Activated CD4-positive, alpha-beta T cell treated with anti-CD3 and anti-CD28 coated beads for 48 hours (primary cell): ENCODE results near the gene RANBP9.

Experiments used
- DNase-seq: peaks from one replicate; pipeline ENCODE4 v3.0.0-alpha.2; 2020

RANBP9 gene

GRCh38 chr6:13710552-13711323, 897 bp downstream of the RANBP9 start:
- DNase-seq, result peak; percentile 57

DNA sequence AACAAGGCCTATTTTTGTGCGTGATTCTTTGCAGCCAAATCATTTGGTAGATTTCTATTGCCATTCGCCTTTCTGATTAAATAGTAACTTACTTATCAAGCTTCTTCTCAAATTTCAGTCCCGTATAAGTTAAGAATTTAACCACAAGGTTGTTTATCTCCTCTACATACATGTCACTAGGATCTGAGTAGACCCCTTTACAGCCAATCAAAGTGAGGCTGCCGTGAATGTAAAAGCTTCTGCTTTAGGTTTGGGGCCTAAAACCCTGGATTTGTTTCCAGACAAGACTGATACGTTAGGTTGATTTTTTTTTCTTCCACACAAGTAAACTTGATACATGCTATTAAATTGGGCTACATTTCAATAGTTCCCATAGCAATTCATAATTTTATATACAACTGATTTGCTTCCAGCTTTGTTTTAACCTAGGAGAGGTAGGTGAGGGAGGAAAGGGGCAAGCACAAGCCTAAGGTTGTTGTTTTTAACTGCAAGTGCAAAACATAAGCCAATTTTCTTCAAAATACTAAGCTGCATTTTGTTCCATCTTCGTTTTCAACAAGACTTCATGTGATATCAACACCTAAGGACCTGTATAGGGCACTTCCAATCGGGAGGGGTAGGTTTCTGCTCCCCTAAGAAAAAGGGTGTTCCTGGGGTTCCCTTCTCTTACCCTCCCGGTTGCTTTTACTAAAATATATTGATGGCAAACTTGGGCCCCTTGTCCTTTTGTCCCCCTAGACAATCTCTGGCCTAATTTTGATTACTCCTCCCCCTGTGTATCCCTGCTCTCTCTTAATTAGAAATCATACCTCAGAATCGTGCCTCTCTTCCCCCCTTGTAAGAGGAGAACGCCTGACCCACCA, 1.7 kb downstream of the RANBP9 start:
- no peak for DNase-seq

DNA sequence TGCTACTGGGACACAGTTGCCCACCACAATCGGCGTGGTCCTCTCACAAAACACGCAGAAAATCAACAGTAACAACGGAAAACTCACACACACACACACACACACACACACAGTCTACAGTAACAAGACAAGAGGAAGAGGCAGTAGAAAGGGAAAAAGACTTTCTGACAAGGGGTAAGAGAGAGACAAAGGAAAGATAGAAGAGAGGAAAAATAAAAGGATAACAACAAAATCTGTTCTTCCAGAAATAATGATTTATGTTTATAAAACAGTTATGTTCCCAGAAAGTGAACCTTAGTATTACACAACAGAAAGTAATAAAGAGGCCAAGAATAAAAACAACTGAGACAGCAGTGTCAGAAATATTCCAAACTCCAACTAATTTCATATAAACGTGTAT, 2.9 kb downstream of the RANBP9 start:
- no peak for DNase-seq

- DNase-seq, result no peak
These were observed 8.1 kb downstream of the RANBP9 start for GRCh38 chr6:13703496-13703895.

DNA sequence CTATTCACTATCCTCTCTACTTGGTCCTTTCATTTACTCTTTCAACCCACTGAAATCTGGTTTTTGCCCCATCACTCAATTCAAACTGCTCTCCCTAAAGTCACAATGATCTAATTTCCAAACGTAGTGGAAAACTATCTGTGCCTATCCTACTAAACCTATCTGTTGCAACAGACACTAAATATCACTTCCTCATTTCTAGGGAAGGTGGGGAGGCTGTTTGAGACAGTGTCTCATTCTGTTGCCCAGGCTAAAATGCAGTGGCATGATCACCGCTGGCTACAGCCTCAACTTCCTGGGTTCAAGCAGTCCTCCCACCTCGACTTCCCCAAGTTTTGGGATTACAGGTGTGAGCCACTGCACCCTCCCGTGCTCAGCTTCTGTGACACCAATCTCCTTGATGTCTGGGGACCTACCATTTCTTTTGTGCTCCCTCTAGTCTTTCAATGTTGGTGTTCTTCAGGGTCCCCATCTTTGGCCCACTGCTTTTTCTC, 8.8 kb downstream of the RANBP9 start:
- no peak for DNase-seq

DNA sequence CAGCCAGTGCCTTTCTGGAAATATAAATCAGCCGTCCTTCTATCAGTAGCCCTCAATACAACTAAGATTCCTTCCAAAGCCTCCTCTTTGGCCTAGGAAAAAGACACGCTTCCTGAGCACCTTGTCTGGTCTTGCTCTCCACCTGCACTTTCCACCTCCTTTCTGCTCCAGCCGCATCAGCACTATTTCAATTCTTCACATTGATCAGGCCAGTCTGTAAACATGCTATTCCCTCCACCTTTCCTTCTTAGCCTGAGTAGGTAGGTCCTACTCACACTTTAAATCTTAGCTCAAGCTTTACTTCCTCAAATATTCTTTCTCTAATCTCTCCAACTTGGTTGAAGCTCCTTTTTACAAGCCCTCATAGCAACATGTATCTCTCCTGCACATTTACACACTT, 11.4 kb downstream of the RANBP9 start:
- DNase-seq, result no peak

DNA sequence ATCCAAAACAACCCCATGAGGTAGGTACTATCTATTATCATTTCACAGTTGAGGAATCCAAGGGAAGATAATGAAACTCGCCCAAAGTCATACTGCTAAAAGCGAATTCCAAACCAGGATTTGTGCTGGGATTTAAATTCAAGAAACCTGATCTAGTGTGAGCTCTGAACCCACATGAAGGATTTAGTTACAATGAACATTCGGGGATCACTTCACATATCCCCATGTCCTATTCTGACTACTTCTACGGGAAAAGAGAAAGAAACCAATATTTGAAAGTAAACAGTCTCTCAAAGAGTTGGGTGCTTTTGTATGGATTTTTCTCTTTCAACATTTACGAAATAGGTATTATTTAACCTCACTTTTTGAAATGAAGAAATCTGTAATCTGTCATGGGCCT, 12.9 kb downstream of the RANBP9 start:
- no peak for DNase-seq

DNA sequence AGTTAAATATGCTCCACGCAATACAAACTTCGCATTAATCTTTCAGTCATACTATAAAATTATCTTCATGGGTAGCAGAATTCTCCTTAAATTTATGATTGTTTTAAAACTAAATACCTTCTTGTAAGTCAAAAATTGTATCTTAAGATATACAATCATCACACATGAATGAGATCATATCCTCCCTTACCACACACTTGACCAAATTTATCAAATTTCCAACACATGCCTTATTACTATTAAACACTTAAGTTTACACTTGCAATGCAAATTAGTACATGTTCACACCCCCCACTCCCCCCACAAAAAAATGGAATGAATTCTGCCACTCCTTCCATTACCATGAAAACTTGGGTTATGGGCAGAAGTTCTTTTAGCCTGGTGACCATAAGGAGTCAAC, 13.8 kb downstream of the RANBP9 start:
- no peak for DNase-seq

DNA sequence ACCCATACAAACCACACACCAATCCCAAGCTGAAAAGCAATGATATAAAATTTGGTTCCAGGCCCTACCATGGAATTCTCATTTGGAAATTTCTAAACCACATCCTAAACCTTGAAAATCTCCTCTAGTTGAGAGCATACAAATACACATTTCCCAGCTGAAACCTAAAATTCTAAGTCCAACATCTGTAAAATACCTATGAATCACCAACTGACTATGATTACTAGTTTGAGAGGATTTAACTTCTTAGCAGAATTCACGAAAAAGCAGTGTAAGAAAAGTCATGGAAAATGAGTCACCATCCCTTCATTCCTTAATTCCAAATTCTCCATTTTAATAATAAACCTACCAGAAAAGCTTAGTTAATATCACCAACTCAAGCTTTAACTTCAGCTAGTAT, 15.4 kb downstream of the RANBP9 start:
- no peak for DNase-seq

DNA sequence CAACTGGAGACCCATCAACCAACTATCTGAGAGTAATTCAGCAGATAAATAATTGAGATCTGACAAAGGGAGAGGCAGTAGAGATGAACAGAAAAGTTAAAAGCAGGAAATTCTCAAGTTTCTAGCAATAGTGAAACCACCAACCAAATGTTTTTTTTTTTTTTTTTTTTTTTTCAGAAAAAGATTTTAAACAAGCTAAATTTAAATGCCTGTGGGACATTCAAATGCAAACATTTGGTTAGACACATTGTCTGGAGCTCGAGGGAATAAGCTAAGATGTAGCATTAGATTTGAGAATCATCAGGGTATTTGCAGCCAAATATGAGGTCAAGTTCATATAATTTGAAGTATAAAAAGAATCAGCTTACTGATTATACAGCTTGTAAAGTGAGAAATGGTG, 16.4 kb downstream of the RANBP9 start:
- no peak for DNase-seq

GRCh38 chr6:13694562-13694961, 17.1 kb downstream of the RANBP9 start:
- no peak for DNase-seq

DNA sequence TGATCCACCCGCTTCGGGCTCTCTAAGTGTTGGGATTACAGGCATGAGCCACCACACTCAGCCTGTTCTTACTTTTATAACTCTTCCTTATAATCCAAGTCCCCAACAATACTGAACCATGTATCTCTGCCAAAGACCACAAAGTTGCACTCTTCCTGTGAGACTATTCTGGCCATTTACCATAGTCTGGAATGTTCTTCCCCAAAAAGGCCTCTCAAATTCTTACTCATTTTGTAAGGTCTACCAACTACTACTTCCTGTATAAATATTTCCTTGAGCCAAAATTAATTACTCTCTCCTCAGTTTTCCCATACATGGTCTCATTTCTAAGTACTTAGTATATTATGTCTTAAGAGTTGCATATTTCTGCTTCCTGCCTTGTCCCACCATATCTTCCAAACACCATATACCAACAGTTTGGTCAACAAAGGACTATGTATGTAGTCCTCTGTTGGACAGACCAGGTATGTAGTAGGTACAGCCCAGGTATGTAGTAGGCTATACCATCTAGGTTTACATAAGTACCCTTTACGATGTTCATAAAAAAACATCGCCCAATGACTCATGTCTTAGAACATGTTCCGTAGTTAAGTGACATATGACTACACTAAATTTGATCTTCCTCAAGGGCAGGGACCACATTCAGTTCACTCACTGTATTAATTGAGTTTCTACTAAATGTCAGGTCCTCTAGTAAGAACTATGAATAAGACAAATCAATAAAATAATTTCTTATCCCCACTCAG, 22.0 kb downstream of the RANBP9 start:
- no peak for DNase-seq

- no peak for DNase-seq
These were observed 22.9 kb downstream of the RANBP9 start for GRCh38 chr6:13688692-13689196.

DNA sequence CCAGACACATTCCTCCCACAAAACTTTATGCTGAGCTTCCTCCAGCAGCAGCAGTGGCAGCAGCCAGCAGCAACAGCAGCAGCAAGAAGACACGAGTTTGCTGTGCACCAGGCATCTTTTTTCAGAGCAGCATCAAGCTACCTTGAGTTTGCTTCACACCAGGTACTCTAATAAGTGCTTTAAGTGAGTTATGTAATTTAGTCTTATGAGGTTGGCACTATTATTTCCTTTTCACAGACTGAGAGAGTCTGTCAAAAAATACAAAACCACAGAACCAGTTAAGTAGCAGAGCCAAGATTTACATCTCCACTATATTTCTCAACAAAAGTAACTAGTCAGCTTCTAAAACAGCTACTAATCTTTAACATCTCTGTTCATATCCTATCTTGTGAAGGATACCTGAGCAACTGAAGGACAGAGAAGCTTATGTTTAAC, 23.7 kb downstream of the RANBP9 start:
- no peak for DNase-seq

DNA sequence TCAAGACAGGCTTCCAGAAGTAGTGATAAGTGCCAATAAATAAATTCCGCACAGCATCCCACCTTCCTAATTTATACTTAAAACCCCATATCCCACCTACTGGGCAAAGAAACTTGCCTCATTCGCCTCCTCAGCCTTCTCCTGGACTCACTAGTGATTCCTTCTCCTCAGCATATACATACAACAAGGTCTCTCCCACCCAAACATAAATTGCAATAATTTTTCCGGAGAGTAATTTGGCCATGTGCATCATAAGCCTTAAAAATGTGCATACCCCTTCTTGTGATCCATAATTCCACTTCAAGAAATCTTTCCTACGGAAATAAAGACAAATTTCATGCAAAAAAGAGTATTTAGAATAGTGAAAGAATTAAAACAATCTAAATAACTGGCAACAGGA, 26.8 kb downstream of the RANBP9 start:
- no peak for DNase-seq

DNA sequence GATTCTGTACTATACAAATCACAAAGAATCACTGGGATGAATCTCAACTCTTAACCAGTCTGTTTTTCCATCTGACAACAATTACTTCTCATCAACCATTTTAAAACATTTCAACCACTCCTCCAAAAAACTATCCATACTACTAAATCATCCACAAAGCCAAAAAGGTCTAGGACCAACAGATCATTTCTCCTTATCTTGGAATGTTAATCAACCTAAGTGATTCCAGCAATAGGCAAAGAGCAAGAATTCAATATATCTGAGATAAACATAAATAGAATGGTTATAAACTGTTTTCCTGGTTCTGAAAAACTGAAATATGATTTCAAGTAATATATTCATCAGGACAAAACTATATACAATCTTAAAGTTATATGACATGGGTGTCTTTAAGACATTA, 28.6 kb downstream of the RANBP9 start:
- no peak for DNase-seq

DNA sequence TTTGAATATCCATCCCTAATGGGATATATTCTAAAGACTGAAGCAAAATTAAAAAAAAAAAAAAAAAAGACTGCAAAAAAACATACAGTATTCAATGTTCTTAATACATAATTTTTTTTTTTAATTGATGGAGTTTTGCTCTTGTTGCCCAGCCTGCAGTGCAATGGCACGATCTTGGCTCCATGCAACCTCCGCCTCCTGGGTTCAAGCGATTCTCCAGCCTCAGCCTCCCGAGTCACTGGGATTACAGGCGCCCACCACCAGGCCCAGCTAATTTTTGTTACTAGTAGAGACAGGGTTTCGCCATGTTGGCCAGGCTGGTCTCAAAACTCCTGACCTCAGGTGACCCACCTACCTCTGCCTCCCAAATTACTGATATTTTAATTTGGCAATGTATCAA, 29.3 kb downstream of the RANBP9 start:
- no peak for DNase-seq

GRCh38 chr6:13681305-13682061, 30.2 kb downstream of the RANBP9 start:
- DNase-seq, result no peak

DNA sequence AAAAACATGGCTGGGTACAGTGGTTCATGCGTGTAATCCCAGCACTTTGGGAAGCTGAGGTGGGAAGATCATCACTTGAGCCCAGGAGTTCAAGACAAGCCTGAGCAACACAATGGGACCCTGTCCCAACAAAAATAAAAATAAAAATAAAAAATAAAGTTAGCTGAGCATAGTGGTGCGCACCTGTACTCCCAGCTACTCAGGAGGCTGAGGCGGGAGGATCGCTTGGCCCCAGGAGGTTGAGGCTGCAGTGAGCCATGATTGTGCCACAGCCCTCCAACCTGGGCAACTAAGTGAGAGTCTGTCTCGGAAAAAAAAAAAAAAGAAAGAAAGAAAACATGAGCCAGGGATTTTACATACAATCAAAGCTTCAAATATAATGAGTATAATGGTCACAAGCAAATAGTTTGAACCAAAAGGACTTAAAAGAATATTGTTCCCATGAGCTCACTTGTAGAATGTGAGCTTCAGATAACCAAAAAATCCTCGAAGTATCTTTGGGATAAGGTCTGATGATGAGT, 31.1 kb downstream of the RANBP9 start:
- no peak for DNase-seq

GRCh38 chr6:13679996-13680395, 31.6 kb downstream of the RANBP9 start:
- DNase-seq, result no peak

- DNase-seq, result no peak
These were observed 33.2 kb downstream of the RANBP9 start for GRCh38 chr6:13678255-13678983.
